HG03439 (cell line): ENCODE measurements around the gene NACA2.
"Not testable (repeated sequence)": the region's sequence is repeated elsewhere in the genome, so short reads cannot be mapped to it uniquely, and the experiment has no call there.

Experiments used
- ATAC-seq: cut with Tn5 transposase; IDR thresholded peaks from one replicate; pipeline ENCODE4 v1.9.1; 2021; ENCODE audit warnings: mild to moderate bottlenecking, moderate library complexity; ENCODE audit not compliant: unreplicated experiment

Gene NACA2

GRCh38 chr17:61600621-61601020, 9.6 kb upstream of the NACA2 start:
- no peak for ATAC-seq

DNA sequence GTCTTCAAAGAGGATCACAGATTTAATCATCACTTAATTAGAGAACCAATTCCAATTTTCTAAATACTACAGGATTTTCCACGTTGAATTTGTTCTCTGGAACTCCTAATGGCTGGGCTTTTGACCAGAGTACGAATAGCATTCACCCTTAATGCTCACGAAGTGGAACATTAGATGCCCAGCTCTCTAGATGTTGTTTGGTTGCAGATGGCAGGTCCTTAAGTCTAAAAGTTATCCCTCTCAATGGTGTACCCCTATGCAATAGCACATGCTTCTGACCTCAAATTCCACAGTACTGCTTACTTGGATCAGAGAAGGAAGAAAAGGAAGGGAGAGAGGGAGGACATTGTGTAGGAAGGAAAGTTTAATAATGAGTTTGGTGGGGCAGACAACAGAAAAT, 8.6 kb upstream of the NACA2 start:
- ATAC-seq = no peak

GRCh38 chr17:61598014-61598413, 7.0 kb upstream of the NACA2 start:
- ATAC-seq = no peak

- no peak for ATAC-seq
These were observed 6.6 kb upstream of the NACA2 start for GRCh38 chr17:61597607-61598006.

DNA sequence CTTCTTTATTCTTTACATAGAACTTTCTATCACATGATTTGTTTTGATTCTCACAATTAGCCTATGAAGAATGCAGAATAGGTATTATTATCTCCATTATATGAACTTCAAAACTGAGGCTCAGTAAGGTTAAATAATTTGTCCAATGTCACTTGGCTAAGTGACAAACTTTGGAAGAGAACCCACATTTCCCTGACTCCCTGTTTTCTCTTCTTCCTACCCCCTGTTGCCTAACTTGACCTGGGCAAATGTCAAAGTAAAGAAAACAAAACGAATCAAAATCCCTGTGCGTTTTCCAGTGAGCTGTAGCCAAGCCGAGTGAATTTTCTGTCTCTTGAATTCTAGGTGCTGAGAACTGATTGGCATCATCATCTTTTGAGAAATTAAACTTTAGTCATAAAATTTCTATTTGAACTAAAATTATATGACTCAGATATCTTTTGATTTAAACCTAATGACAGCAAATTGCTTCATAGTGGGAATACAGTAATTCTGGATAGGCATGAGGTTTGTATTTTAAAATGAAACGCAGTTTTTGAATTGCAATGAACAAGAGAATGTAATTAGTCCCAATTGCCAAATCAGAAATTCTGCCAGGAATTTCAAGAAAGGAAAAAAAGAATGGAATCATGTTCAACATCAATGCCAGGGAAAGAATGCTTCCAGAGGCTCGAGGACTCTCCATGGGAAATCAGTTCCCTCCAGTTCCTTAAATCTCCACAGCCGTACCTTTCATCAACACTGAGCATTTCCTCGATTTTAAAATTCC, 4.6 kb upstream of the NACA2 start:
- no peak for ATAC-seq

DNA sequence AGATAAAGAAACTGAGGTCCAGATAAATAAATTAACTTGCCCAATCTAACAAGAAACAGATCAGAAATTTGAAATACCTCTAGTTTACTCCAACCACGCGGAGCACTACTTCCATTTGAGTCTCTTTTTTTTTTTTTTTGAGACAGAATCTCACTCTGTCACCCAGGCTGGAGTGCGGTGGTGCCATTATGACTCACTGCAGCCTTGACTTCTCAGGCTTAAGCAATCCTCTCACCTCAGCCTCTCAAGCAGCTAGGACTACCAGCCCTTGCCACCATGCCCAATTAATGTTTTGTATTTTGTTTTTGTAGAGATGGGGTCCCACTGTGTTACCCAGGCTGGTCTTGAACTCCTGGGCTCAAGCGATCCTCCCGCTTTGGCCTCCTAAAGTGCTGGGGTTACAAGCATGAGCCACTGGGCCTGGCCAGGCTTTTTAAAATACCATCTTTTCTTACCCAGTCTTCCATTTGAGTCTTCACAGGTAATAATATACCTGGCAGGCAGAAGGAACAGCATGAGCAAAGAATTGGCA, 3.3 kb upstream of the NACA2 start:
- ATAC-seq = no peak

DNA sequence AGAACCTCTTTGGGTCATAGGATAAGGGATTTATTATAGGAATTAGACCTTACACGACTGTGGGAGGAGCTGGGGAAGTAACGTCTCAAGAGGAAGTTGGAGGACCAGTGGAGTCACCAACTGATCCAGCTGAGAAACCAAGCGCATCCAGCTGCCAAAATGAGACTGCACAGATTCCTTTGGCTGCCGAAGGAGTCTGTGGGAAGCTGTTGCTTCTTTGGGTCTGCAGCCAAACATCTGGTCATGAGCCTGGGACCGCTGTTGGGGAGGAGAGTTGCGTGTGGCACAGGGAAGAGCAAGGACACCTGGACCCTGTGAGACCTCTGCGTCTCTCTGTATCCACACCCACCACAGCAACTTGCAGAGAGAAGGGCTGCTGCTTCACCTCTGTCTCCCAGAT, 2.4 kb upstream of the NACA2 start:
- no peak for ATAC-seq

DNA sequence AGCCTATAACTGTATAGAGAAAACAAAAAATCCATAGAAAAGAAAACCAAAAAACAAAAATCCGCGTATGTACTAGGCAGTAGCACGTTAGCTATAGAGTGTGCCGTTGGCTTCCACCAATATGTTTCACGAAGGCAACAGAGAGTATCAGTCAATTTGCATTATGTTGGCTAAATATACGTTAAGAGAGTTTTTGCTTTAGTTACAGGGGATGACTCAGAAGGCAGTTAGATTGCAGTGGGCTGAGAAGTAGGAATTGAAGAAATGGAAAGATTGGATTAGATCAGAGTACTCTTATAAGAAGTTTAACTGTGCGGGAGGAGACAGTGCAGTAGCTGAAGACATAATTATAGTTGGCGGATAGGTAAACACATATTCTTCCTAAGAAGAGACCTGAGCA, 911 bp upstream of the NACA2 start:
- ATAC-seq = no peak

DNA sequence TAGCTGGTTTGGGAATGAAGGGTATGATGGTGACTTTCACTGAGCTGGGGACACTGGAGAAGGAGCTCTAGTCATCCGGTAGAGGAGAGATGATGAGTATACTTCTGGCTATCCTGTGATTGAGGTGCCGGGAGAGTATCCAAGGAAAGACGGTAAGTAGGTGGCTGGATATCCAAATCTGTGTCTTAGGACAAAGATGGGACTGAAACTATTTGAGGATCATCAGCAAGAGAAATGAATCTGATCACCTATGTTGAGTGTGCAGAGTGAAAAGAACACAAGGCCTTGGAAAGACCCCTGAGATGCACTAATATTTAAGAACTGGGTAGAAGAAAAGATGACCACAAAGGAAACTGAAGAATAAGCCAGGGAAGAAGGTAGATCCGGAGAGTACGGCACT, 1.0 kb downstream of the NACA2 start:
- ATAC-seq = no peak

DNA sequence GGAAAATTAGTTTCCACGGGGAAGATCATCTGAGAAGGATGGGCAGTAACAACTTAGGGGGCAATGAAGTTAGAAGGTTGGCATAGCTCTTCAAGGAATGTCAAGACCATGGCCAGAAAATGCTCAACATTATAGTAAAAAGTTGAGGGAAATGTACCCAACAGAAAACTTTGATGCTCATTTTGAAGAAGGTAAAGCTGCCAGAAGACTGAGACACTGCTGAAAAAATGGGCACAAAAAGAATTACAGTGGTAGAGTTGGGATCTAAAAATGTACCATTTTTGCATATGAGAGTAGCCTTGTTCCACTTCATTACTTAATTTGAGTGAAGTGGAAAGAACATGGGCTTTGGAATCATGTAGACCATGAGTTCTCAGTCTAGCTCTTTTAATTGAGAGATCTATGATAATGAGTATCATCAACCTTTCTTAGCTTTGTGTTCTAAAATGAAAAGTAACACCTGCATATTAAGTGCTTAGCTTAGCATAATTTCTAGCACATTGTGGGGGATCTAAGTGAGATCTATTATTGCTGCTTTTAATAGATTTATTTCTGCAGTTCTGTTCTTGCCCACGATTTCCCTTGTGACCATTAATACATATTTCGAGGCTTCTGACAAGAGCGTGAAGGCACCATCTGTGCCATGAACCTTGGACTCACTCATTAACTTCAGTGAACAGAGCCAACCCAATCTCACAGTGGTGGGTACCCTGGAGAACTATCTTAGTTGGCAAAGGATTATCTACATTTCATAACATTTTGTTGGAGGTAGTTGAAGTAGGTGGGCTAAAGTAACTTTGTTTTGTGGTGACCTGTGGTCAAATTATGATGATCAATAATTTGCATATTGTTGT, 3.0 kb downstream of the NACA2 start:
- no peak for ATAC-seq

GRCh38 chr17:61587242-61587641, 3.8 kb downstream of the NACA2 start:
- ATAC-seq = no peak

GRCh38 chr17:61586622-61587021, 4.4 kb downstream of the NACA2 start:
- ATAC-seq = not testable (repeated sequence)

DNA sequence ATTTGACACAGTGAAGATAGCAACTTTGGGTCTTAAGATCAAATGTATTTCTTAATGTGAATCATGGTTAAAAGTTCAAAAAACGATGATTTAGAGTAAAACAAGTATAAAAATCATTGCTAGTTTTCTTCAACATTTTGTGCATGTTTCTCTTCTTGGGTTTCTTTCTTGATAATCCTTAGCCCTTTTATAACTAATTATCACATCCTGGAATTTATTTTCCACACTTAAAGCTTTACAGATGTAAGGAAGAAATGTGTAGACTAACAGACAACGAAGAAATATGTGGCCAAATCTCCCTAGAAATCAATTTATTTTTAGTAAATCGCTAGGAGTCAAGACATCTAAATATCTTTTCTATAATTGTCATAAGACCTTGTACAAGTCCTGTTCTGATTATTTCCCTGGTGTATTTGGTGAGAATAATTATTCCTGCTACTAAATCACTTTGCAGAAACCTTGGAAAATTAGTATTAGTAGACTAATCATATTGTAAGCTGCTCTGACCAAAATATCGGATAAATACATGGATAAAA, 4.9 kb downstream of the NACA2 start:
- ATAC-seq = no peak

DNA sequence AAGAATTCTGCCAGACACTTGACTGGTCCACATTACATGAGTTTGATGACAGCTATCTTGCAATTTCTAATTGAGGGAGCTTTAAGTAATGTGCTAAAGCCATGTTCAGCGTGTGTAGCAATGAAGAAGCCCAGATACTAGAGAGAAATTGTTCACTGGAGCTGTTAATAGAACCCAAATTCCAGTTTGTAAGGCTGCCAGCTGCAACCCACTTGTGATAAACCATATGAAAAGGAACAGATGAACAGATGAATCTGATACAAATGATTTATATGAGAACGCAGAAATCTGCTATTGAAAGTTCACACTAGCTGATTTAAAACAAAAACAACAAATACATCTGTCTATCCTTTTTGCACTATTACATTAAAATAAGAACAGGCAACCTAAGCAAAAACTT, 6.2 kb downstream of the NACA2 start:
- ATAC-seq = no peak

GRCh38 chr17:61584266-61584665, 6.8 kb downstream of the NACA2 start:
- ATAC-seq = no peak

DNA sequence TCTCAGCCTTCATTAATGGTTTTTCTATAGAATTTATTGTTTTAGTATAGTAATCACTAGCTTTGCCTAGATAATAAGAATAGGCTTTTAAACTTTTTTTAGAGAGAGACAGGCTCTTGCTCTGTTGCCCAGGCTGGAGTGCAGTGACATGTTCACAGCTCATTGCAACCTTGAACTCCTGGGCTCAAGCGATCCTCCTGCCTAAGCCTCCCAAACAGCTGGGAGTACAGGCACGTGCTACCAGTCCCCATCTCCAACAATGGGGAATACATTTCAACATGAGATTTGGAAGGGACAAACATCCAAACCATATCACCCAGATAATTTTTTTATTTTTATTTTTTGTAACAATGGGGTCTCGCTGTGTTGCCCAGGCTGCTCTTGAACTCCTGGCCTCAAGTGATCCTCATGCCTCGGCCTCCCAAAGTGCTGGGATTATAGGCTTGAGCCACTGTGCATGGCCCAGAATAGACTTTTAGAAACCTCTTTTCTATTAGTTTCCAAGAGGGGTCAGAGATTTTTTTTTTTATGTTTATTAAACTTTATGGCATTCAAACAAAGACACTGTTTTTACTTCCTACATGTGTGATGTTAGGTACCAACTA, 7.3 kb downstream of the NACA2 start:
- ATAC-seq = no peak

- ATAC-seq = no peak
These were observed 7.8 kb downstream of the NACA2 start for GRCh38 chr17:61583242-61583641.

DNA sequence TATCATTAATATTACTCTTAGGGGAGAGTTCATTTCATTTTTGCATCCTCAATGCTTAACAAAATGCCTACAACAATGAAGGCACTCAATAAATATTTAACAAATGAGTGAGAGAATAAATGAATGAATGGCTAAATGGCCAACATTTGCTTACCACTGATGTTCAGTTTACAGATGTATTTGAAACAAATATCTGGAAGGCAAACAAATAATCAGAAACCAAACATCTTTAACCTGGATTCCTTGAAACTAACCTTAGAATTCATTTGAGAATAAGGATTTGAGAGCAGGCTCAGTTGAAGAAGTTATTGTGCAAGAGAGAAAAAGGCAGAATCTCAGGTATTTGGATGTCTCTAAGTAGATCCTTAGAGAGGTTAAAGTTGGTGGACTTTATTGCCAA, 8.4 kb downstream of the NACA2 start:
- ATAC-seq = no peak

GRCh38 chr17:61581611-61582349, 9.2 kb downstream of the NACA2 start:
- ATAC-seq = no peak

DNA sequence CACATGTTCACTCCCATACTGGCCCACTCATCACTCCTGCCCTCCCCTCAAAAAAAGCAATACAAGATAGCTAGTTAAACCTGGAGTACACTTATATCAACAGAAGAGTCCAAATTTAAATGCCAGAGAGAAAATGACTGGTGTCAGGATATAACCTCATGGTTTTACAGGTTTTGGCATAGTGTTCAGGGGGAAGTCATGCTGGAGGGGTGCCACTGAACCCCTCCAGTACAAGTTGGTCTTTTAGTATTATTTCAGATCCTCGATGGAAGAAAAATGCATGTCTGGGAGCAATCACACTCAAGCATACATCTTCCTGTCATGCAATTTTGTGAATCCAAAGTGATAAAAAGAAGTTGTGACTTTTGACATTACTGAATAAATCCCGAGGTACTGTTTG, 10.5 kb downstream of the NACA2 start:
- ATAC-seq = no peak

DNA sequence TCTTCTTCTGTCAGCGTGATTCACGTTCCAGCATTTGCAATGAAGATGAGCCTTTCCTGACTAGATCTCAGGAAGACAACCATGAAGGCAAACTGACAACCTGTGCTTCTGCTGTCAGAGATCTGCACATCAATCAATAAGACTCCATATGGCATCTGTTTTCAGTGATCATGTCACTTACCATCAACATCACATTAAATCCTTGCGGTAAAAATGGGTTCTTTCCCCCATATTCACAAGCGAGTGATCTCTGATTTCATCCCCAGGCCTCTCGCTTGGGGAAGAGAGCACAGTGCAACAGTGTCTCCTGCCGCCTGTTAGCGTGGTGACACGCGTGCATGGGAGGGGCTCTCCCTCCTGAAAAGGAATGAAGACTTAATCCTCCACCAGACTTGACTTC, 11.1 kb downstream of the NACA2 start:
- no peak for ATAC-seq
